Mucosa of descending colon (tissue), 3 donors: ENCODE data around the gene OR56A4. TPM values are rescaled to one million over a fixed set of nuclear protein-coding genes. Genes with fewer than 3 reads are reported as not detected.
"Not testable (repeated sequence)": the region's sequence is repeated elsewhere in the genome, so short reads cannot be mapped to it uniquely, and the experiment has no call there.

Source experiments
- ATAC-seq: fragments of 200-7000 bp; cut with Tn5 transposase; one replicate; pipeline ENCODE4 v1.9.1; 2020; ENCODE audit warnings: mild to moderate bottlenecking, moderate library complexity
- DNase-seq, 3 donors: peaks; one replicate each; pipeline ENCODE4 v3.0.0-alpha.2; 2020
- H3K36me3 ChIP-seq: fragments of 200-600 bp; one replicate; pipeline ENCODE4 v1.8.0; 2021; ENCODE audit warnings: low read depth, mild to moderate bottlenecking
- H3K4me1 ChIP-seq: fragments of 200-600 bp; one replicate; pipeline ENCODE4 v1.8.0; 2021; ENCODE audit warnings: low read depth, mild to moderate bottlenecking
- H3K4me3 ChIP-seq: fragments of 200-600 bp; one replicate; pipeline ENCODE4 v1.8.0; 2021; ENCODE audit warnings: mild to moderate bottlenecking
- H3K9me3 ChIP-seq: fragments of 200-600 bp; one replicate; pipeline ENCODE4 v1.8.0; 2021; ENCODE audit warnings: mild to moderate bottlenecking
- intact Hi-C, 2 donors: fragments of 100-400 bp; cut with DNase I in 1 of 2; cut with micrococcal nuclease in 1 of 2; formaldehyde crosslinking; loops; one replicate each; pipeline versions ENCODE4 v1.11.0 to v1.11.1; 2022; cut with DNase I, micrococcal nuclease
- total RNA-seq, 3 donors: library from RNA; stranded (reverse); fragmentation: NEBNext Ultra II Directional in 2 of 3; extraction: Animal tissue kit (Norgen Biotek cat#: 25700) in 2 of 3; gene quantifications; one replicate each; pipeline versions ENCODE4 v1.2.1 to v1.2.4, GENCODE V29; 2021 to 2023
- TF ChIP-seq, protein P1 (sequence below): fragments of 200-600 bp; IDR thresholded peaks from one replicate; pipeline ENCODE4 v1.8.0; 2022; ENCODE audit warnings: antibody characterized with exemption, mild to moderate bottlenecking
- donor health status: DM: no; HTN: no; CAD: no; lungs with moderate emphysema.
- donor health status: DM: no; HTN: no; CAD: no.
- donor health status: DM: no; HTN: yes; CAD: no.

OR56A4 gene
- total RNA-seq, 3 donors from 2014 or later, result 0.10 to 0.20 TPM; not detected in 1

DNA sequence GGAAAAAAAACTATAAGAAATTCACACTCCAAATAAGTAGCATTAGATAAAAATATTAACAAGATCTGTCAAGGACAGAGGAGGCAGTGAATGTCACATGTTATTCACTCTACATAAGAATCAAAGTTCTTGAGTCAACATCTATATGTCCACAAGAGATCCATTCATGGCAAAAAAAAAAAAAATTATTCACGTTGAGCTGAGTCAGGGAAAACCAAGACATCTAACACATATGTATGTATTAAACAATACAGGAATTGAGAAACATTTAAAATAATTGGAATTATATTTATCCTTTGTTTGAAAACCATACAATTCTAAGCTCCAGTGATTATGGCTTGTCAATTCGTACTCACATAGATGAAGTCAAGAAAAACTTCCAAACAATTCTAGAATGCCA lies 39.8 kb downstream of the OR56A4 start:
- ATAC-seq, result no peak
- no peak for DNase-seq
- H3K9me3 ChIP-seq, result peaks cover 20% of the 10 kb centered on the region
- TF ChIP-seq, protein P1, sequence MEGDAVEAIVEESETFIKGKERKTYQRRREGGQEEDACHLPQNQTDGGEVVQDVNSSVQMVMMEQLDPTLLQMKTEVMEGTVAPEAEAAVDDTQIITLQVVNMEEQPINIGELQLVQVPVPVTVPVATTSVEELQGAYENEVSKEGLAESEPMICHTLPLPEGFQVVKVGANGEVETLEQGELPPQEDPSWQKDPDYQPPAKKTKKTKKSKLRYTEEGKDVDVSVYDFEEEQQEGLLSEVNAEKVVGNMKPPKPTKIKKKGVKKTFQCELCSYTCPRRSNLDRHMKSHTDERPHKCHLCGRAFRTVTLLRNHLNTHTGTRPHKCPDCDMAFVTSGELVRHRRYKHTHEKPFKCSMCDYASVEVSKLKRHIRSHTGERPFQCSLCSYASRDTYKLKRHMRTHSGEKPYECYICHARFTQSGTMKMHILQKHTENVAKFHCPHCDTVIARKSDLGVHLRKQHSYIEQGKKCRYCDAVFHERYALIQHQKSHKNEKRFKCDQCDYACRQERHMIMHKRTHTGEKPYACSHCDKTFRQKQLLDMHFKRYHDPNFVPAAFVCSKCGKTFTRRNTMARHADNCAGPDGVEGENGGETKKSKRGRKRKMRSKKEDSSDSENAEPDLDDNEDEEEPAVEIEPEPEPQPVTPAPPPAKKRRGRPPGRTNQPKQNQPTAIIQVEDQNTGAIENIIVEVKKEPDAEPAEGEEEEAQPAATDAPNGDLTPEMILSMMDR, result no peak
- no peaks in the 10 kb centered on the region for H3K4me1 ChIP-seq
- no peak overlapping the region for H3K4me3 ChIP-seq
- intact Hi-C loops, result no loop called here
- no peaks in the 10 kb centered on the region for H3K36me3 ChIP-seq

DNA sequence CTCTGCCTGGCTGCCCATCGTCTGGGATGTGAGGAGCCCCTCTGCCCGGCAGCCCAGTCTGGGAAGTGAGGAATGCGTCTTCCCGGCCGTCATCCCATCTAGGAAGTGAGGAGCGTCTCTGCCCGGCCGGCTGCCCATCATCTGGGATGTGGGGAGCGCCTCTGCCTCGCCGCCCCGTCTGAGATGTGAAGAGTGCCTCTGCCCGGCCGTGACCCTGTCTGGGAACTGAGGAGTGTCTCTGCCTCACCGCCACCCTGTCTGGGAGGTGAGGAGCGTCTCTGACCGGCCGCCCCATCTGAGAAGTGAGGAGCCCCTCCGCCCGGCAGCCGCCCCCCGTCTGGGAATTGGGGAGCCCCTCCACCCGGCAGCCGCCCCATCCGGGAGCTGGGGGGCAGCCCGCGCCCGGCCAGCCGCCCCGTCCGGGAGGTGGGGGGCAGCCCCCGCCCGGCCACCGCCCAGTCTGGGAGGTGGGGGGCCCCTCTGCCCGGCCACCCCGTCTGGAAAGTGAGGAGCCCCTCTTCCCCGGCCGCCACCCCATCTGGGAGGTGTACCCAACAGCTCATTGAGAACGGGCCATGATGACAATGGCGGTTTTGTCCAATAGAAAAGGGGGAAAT lies 45.9 kb downstream of the OR56A4 start:
- ATAC-seq, DNase-seq, H3K36me3 ChIP-seq, H3K4me1 ChIP-seq, H3K4me3 ChIP-seq, intact Hi-C loops: not testable (repeated sequence)
- peaks cover 38% of the 10 kb centered on the region for H3K9me3 ChIP-seq

DNA sequence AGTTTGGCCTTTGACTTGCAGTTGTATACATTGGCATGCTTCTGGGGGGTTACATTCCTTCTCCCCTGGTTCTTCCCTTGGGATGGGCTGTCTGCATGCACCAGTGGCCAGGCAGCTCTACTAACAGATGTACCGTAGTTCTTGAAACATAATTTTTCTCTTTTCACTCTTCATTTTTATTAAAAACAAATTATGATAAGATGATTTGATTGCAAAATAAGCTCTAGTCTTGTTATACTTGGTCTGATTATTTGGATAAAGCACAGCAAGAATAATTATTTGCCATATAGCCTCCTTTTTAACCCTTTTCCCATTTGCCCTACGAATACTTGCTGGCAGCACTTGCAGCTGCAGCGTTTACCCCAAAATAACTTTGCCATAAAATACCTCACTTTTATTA lies 51.2 kb downstream of the OR56A4 start:
- Histone ChIP-seq H3K9me3 (peaks cover 9% of the 10 kb centered on the region), H3K4me1 (no peaks in the 10 kb centered on the region), H3K4me3 (no peak overlapping the region), H3K36me3 (no peaks in the 10 kb centered on the region)
- TF ChIP-seq, protein P1, result no peak
- intact Hi-C loops, result no loop called here
- ATAC-seq (no peak), DNase-seq (no peak)

Other genes with a start within 250 kb of the OR56A4 start
- gene OR52N5, start 223.6 kb downstream of the OR56A4 start, total RNA-seq, result not detected
- gene OR52N1, start 215.7 kb downstream of the OR56A4 start, total RNA-seq, result not detected
- not detected for gene OR52N2, start 198.0 kb downstream of the OR56A4 start, total RNA-seq
- gene OR52E6, start 165.0 kb downstream of the OR56A4 start, total RNA-seq, result not detected
- not detected for gene OR52E8, start 149.3 kb downstream of the OR56A4 start, total RNA-seq
- not detected for gene OR52E4, start 126.3 kb downstream of the OR56A4 start, total RNA-seq
- not detected for gene OR52E5, start 113.7 kb downstream of the OR56A4 start, total RNA-seq
- not detected for gene OR56A3, start 64.7 kb downstream of the OR56A4 start, total RNA-seq
- not detected for gene OR56A5, start 38.5 kb downstream of the OR56A4 start, total RNA-seq
- not detected for gene OR52L1, start 20.0 kb downstream of the OR56A4 start, total RNA-seq
- under 1 TPM; 0.03 to 0.09 (median 0.05) TPM for gene OR56A1, start 23.8 kb upstream of the OR56A4 start, total RNA-seq
- gene OR56B4, start 100.7 kb upstream of the OR56A4 start, total RNA-seq, result not detected
- gene OR52B2, start 163.4 kb upstream of the OR56A4 start, total RNA-seq, result not detected
- not detected for gene OR52W1, start 192.3 kb upstream of the OR56A4 start, total RNA-seq
- not detected for gene C11orf42, start 198.6 kb upstream of the OR56A4 start, total RNA-seq
- gene FHIP1B, start 227.7 kb upstream of the OR56A4 start, total RNA-seq, result 100 to 1,000 TPM in 1 of 3 donors, 10 to 100 TPM in 2; 78.0 to 195 (median 92.1) TPM
- under 1 TPM in 2 of 3 donors, not detected in 1; 0.20 to 0.22 TPM for gene CNGA4, start 232.1 kb upstream of the OR56A4 start, total RNA-seq